ENCODE measurements around the gene B3GALT5.

B3GALT5 gene

DNA sequence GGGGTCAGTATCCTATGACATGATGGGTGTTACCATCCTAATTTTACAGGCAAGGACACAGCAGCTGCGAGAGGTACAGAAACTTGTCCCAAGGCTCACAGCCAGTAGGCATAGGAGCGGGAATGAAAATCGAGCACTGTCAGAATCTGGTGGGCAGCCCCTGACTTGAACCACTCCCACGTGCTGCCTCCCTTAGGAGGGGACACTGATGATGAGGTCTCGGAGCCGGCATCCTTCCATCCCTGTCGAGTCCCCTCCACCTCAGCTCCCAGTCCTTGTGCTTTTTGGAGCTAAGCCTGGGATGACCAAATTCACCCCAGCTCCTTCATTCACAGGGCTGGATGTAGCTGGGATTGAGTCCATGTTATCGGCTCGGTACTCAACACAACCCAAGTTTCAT is 49.0 kb downstream of the B3GALT5 start:
- ATAC-seq (ENCODE audit: low read depth) (no peak), DNase-seq (ENCODE audit: low spot score) (no peak)
- H3K27ac ChIP-seq (ENCODE audit: poor library complexity, severe bottlenecking): no peak overlapping the region
- no peaks in the 10 kb centered on the region for H3K27me3 ChIP-seq (ENCODE audit: insufficient read depth, poor library complexity, severe bottlenecking)
- H3K36me3 ChIP-seq (ENCODE audit: low read depth): no peaks in the 10 kb centered on the region
- H3K4me3 ChIP-seq (ENCODE audit: severe bottlenecking): no peak overlapping the region
- H3K4me1 ChIP-seq (ENCODE audit: insufficient read depth, poor library complexity, severe bottlenecking): peaks cover 6% of the 10 kb centered on the region
- no peaks in the 10 kb centered on the region for H3K9me3 ChIP-seq (ENCODE audit: severe bottlenecking)
- no peak for TF ChIP-seq CTCF (IDR thresholded peaks at IDR 0.05; ENCODE audit: poor library complexity, severe bottlenecking)

- no peak for DNase-seq (ENCODE audit: low spot score)
- Histone ChIP-seq H3K4me3 (ENCODE audit: severe bottlenecking) (no peak overlapping the region), H3K27me3 (ENCODE audit: insufficient read depth, poor library complexity, severe bottlenecking) (no peaks in the 10 kb centered on the region), H3K4me1 (ENCODE audit: insufficient read depth, poor library complexity, severe bottlenecking) (peaks cover 6% of the 10 kb centered on the region), H3K36me3 (ENCODE audit: low read depth) (no peaks in the 10 kb centered on the region), H3K27ac (ENCODE audit: poor library complexity, severe bottlenecking) (no peak overlapping the region), H3K9me3 (ENCODE audit: severe bottlenecking) (no peaks in the 10 kb centered on the region)
- TF ChIP-seq CTCF (IDR thresholded peaks at IDR 0.05; ENCODE audit: poor library complexity, severe bottlenecking): no peak
- ATAC-seq (ENCODE audit: low read depth): no peak
Measured at GRCh38 chr21:39662411-39662953, 49.7 kb downstream of the B3GALT5 start.

DNA sequence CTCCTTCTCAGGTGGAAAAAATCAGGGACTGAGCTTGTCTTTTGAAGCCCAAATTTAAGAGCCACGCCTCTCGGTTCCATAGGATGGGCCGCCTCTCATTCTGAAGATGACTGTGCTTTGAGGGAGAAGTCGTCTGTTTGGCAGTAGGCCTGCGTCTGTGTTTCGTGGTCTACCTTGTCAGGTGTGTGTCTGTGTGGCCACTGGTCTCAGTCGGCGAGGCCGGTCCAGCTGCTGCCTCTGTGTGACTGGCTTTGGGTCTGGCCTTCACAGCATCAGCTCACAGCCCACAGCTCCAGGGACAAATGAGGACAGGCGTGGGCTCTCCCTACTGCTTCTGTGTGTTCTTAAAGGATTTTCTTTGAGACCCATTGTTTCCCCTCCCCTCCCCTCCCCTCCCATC is 50.3 kb downstream of the B3GALT5 start:
- no peaks in the 10 kb centered on the region for H3K36me3 ChIP-seq (ENCODE audit: low read depth)
- H3K27ac ChIP-seq (ENCODE audit: poor library complexity, severe bottlenecking): no peak overlapping the region
- ATAC-seq (ENCODE audit: low read depth): no peak
- no peak overlapping the region for H3K4me3 ChIP-seq (ENCODE audit: severe bottlenecking)
- peaks cover 6% of the 10 kb centered on the region for H3K4me1 ChIP-seq (ENCODE audit: insufficient read depth, poor library complexity, severe bottlenecking)
- H3K27me3 ChIP-seq (ENCODE audit: insufficient read depth, poor library complexity, severe bottlenecking): no peaks in the 10 kb centered on the region
- TF ChIP-seq CTCF (IDR thresholded peaks at IDR 0.05; ENCODE audit: poor library complexity, severe bottlenecking): no peak
- DNase-seq (ENCODE audit: low spot score): no peak
- no peaks in the 10 kb centered on the region for H3K9me3 ChIP-seq (ENCODE audit: severe bottlenecking)

- DNase-seq (ENCODE audit: low spot score): no peak
- Histone ChIP-seq H3K36me3 (ENCODE audit: low read depth) (no peaks in the 10 kb centered on the region), H3K4me3 (ENCODE audit: severe bottlenecking) (no peak overlapping the region), H3K27me3 (ENCODE audit: insufficient read depth, poor library complexity, severe bottlenecking) (no peaks in the 10 kb centered on the region), H3K4me1 (ENCODE audit: insufficient read depth, poor library complexity, severe bottlenecking) (peaks cover 6% of the 10 kb centered on the region), H3K9me3 (ENCODE audit: severe bottlenecking) (no peaks in the 10 kb centered on the region), H3K27ac (ENCODE audit: poor library complexity, severe bottlenecking) (no peak overlapping the region)
- ATAC-seq (ENCODE audit: low read depth): no peak
- TF ChIP-seq CTCF (IDR thresholded peaks at IDR 0.05; ENCODE audit: poor library complexity, severe bottlenecking): no peak
Measured at GRCh38 chr21:39663742-39664492, 51.2 kb downstream of the B3GALT5 start.

DNA sequence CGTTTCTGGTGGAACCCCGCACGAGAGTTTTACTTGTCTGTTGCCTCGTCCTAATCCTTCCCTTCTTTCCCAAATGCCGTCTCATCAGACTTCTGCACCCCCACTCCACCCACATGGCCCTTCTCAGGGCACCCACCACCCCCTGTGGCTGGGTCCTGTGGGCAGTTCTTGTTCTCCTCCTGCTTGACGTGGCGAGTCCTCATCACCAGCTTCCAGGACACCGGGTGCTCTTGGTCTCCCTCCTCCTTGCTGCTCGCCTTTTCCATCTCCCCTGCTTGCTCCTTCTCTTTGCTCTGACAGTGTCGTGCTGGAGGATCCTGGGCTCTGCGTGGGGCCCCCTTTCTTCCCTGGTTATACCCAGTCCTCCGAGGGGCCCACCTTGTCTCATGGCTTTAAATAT is 51.8 kb downstream of the B3GALT5 start:
- Histone ChIP-seq H3K4me1 (ENCODE audit: insufficient read depth, poor library complexity, severe bottlenecking) (peaks cover 6% of the 10 kb centered on the region), H3K27me3 (ENCODE audit: insufficient read depth, poor library complexity, severe bottlenecking) (no peaks in the 10 kb centered on the region), H3K9me3 (ENCODE audit: severe bottlenecking) (no peaks in the 10 kb centered on the region), H3K27ac (ENCODE audit: poor library complexity, severe bottlenecking) (no peak overlapping the region), H3K4me3 (ENCODE audit: severe bottlenecking) (no peak overlapping the region), H3K36me3 (ENCODE audit: low read depth) (no peaks in the 10 kb centered on the region)
- ATAC-seq (ENCODE audit: low read depth) (no peak), DNase-seq (ENCODE audit: low spot score) (no peak)
- no peak for TF ChIP-seq CTCF (IDR thresholded peaks at IDR 0.05; ENCODE audit: poor library complexity, severe bottlenecking)
